ENCODE results near the gene SCARF2.

Gene SCARF2

DNA sequence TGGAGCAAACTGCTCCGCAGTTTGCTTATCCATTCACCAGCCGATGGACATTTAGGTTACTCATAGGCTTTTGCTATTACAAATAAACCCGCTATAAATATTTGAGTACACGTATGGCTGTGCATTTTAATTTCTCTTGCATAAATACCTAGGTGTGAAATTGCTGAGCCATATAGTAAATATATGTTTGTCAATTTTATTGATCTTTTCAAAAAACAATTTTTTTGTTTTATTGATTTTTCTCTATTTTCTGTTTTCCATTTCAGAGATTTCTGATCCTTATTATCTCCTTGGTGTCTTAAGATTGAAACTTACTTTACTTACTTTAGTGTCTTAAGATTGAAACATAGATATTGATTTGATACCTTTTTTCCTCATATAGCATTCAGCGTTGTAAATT is 39.2 kb downstream of the SCARF2 start:
- TF ChIP-seq, protein P1, sequence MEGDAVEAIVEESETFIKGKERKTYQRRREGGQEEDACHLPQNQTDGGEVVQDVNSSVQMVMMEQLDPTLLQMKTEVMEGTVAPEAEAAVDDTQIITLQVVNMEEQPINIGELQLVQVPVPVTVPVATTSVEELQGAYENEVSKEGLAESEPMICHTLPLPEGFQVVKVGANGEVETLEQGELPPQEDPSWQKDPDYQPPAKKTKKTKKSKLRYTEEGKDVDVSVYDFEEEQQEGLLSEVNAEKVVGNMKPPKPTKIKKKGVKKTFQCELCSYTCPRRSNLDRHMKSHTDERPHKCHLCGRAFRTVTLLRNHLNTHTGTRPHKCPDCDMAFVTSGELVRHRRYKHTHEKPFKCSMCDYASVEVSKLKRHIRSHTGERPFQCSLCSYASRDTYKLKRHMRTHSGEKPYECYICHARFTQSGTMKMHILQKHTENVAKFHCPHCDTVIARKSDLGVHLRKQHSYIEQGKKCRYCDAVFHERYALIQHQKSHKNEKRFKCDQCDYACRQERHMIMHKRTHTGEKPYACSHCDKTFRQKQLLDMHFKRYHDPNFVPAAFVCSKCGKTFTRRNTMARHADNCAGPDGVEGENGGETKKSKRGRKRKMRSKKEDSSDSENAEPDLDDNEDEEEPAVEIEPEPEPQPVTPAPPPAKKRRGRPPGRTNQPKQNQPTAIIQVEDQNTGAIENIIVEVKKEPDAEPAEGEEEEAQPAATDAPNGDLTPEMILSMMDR (IDR thresholded peaks at IDR 0.05; ENCODE audit: control insufficient read depth, extremely low read depth, insufficient read depth) = no peak
- DNase-seq (ENCODE audit: low read depth) = no peak
- no peak overlapping the region for H3K4me3 ChIP-seq (ENCODE audit: low read depth, low read length)

DNA sequence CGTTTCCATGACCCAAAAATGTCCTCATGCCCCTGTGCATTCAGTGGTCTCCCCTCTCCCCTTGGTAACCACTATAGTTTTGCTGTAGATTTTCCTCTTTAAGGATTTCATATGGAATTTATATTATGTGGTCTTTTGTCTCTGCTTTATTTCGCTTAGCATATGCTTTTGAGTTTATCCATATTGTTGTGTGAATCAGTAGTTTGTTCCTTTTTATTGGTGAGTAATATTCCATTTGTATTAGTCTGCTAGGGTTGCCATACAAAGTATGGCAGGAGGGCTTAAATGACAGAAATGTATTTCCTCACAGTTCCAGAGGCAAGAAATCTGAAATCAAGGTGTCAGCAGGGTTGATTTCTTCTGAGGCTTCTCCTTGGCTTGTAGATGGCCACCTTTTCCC is 40.1 kb downstream of the SCARF2 start:
- no peak for DNase-seq (ENCODE audit: low read depth)
- no peak overlapping the region for H3K4me3 ChIP-seq (ENCODE audit: low read depth, low read length)
- TF ChIP-seq, protein P1 (IDR thresholded peaks at IDR 0.05; ENCODE audit: control insufficient read depth, extremely low read depth, insufficient read depth) = no peak

DNA sequence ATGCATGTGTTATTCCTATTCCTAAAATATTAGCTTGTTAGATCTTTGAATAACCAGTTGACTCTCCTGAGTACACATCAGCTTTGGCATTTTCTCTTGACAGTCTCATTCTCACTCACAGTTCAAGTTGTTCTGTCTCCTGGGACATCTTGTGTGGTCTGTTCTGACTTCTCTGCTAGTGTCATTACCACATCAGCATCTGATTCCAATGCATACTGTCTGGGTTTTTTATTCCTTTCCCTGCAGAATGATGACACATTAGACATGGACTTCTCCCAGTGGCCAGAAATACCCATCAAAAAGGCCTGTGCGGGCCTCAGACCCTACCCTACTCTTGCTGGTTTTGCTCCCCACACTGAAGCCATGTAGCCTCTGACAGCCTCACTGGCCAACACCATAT is 41.0 kb downstream of the SCARF2 start:
- TF ChIP-seq, protein P1 (IDR thresholded peaks at IDR 0.05; ENCODE audit: control insufficient read depth, extremely low read depth, insufficient read depth) = no peak
- no peak for DNase-seq (ENCODE audit: low read depth)
- H3K4me3 ChIP-seq (ENCODE audit: low read depth, low read length) = no peak overlapping the region

DNA sequence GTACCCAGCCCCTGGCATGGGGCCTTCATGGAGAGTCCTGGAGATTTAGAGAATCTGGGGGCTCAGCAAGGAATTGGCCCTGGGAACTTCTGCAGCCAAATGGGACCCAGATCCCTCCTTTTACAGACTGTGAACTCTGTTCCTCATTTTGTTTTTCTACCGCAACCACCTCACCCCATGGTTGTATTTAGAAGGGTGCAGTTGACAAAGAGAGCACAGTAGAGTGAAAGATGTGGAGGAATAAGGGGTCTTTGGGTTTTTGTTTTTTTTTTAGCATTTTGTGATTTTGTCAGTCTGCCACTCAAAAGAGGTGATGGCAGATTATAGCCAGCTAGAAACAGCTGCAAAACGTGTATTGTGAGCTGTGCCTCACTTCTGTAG is 41.7 kb downstream of the SCARF2 start:
- DNase-seq (ENCODE audit: low read depth) = no peak
- H3K4me3 ChIP-seq (ENCODE audit: low read depth, low read length) = no peak overlapping the region
- TF ChIP-seq, protein P1 (IDR thresholded peaks at IDR 0.05; ENCODE audit: control insufficient read depth, extremely low read depth, insufficient read depth) = no peak

DNA sequence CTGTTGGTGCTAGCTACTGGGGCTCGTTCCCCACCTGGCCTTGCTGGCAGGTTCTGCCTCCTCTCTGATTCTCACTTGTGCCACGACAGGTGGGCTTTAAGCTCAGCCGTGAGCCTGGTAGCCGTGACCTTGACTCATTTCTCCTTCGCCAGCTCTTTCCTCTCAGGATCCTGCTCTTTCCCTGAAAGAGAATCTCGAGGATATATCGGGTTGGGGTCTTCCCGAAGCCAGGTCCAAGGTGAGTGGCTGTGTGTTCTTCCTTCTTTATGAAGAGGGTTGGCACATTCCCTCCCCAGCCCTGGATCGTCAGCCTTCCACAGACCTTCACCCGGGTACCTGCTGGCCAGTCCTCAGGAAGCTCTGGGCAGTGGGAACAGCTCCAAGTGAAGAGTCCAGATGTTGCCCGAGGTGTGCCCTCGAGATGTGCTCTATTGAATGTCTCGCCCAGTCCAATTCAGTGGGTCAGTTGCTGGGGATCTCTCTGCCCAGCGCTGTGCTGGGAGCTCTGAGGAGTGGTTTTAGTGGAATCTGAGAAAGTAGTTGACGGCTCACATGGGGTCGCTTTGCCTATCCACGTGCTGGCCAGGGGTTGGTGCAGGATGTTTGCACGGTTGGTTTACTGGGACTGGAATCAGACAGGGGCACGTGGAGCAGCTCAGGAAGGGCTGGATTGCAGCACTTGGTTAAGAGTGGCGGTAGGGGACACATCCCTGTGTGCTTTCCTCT is 42.3 kb downstream of the SCARF2 start:
- peak overlapping the region; percentile 83 for H3K4me3 ChIP-seq (ENCODE audit: low read depth, low read length)
- TF ChIP-seq, protein P1 (IDR thresholded peaks at IDR 0.05; ENCODE audit: control insufficient read depth, extremely low read depth, insufficient read depth) = no peak
- no peak for DNase-seq (ENCODE audit: low read depth)

DNA sequence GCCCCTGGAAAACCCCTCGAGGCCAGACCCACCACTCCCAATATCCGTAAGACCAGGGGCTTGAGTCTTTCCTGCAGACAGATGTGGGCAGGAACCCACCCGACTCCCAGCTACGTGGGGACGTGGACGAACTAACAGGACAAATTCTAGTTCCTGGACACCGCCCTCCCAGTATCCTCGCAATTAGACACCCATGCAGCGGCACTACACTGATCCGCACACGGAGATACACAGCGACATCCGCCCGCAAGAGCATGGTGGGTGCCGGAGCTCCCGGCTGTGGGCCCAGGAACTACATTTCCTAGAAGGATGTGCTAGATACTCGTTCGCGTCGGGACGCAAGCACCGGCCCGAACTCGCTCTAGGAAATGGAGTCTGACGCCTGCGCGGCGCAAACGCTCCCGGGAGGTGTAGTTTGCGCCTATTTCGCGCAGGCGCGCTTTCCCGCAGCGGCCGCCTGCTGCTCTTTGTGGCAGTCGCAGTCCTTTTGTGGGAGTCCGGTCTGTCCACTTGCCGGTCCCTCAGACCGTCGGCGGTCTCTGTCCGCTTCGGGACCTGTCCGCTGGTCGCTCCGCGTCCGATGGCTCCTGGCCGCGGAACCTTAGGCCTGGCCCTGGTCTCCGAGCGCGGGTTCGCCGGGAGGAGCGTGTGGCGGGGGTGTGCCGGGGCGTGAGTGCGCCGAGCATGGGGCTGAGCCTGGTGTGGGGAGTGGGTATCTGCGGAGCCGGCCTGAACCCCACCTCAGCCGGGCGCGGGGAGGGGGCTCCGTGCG is 43.7 kb downstream of the SCARF2 start, which contains the start of gene ZNF74:
ZNF74 (plus strand) TSS at position 447 of the 772 bp plus-strand sequence. CDS start 478 bp downstream, outside the sequence.
- DNase-seq (ENCODE audit: low read depth) = peak; percentile 81
- peak within 1 kb of the TSS; percentile 83 for H3K4me3 ChIP-seq (ENCODE audit: low read depth, low read length)
- TF ChIP-seq, protein P1 (IDR thresholded peaks at IDR 0.05; ENCODE audit: control insufficient read depth, extremely low read depth, insufficient read depth) = no peak

Data from LNCaP clone FGC (cell line).